ENCODE results near the gene LRRN1. TPM values are rescaled to one million over a fixed set of nuclear protein-coding genes. Genes with fewer than 3 reads are reported as not detected.

LRRN1 gene
- total and polyA plus RNA-seq, 9 of the 15 experiments (the other 6 are each of a cell fraction or from before 2014, with no cell fraction given) = 0.11 TPM; not detected in 8

- TF ChIP-seq MTA3 (IDR thresholded peaks at IDR 0.05; ENCODE audit: borderline replicate concordance) (no peak), TBP (optimal IDR thresholded peaks at IDR 0.05; ENCODE audit: low read depth, low read length) (no peak), TOE1 (IDR thresholded peaks at IDR 0.05; ENCODE audit: borderline replicate concordance) (no peak), TOE1 (CRISPR knock-in tag; IDR thresholded peaks at IDR 0.05; ENCODE audit: borderline replicate concordance, low read depth) (no peak), PTBP1 (IDR thresholded peaks at IDR 0.05; ENCODE audit: low read depth, low read length) (no peak), POLR2H (tag; IDR thresholded peaks at IDR 0.05; ENCODE audit: low read depth) (no peak), HEY1 (CRISPR knock-in tag; IDR thresholded peaks at IDR 0.05; ENCODE audit: borderline replicate concordance) (no peak), HMG20A (CRISPR knock-in tag; conservative IDR thresholded peaks at IDR 0.05) (no peak)
Observed at GRCh38 chr3:3806092-3806491, 6.9 kb downstream of the LRRN1 start (continued).

GRCh38 chr3:3806856-3807255, 7.6 kb downstream of the LRRN1 start:
- CTCF ChIA-PET (ENCODE audit: low intra/inter-chr PET ratio) = no interaction called here
- in situ Hi-C loops (cut with MboI) = loop anchor here (25.0 kb wide), 1 partner anchor 480 kb away; no protein-coding TSS in a partner anchor
- H3K4me1 ChIP-seq (replicated peaks in 1 of 2; ENCODE audit: control insufficient read depth in 2 of 2, insufficient read depth in 2 of 2, low read length in 2 of 2) = no peaks in the 10 kb centered on the region
- intact Hi-C loops (cut with micrococcal nuclease) = no loop called here
- TF ChIP-seq IRF9 (tag; IDR thresholded peaks at IDR 0.05) (no peak), ZNF445 (CRISPR knock-in tag; IDR thresholded peaks at IDR 0.05; ENCODE audit: low read depth) (no peak), TBL1XR1 (IDR thresholded peaks at IDR 0.05; ENCODE audit: low read length in 2 of 2) (no peak), BHLHE40 (IDR thresholded peaks at IDR 0.05; ENCODE audit: low read length) (no peak), WHSC1 (IDR thresholded peaks at IDR 0.05; ENCODE audit: low read length) (no peak), FOXM1 (IDR thresholded peaks at IDR 0.05; ENCODE audit: low read depth) (no peak), FOXM1 (CRISPR knock-in tag; IDR thresholded peaks at IDR 0.05; ENCODE audit: low read depth) (no peak), GATAD2B (IDR thresholded peaks at IDR 0.05; ENCODE audit: borderline replicate concordance) (no peak), ZNF280B (CRISPR knock-in tag; IDR thresholded peaks at IDR 0.05) (no peak)
- POLR2A ChIA-PET = no interaction called here
- no peak overlapping the region for H3K4me3 ChIP-seq
- no peaks in the 10 kb centered on the region for H4K20me1 ChIP-seq (replicated peaks; ENCODE audit: control insufficient read depth, insufficient read depth, low read length)
- H3K27ac ChIP-seq (ENCODE audit: extremely low read depth, low read depth, low read length) = no peak overlapping the region
- H2AFZ ChIP-seq (ENCODE audit: low read depth, low read length) = no peak overlapping the region
- FAIRE-seq (no peak), DNase-seq (ENCODE audit: extremely low read depth in 1 of 4, low spot score in 3 of 4) (no peak), ATAC-seq (no peak)
- H3K9me1 ChIP-seq (ENCODE audit: control insufficient read depth, insufficient read depth, low read length) = no peaks in the 10 kb centered on the region
- H3K9ac ChIP-seq (ENCODE audit: insufficient read depth in 1 of 2, low read depth in 2 of 2, low read length in 2 of 2) = no peak overlapping the region
- H3K4me2 ChIP-seq (ENCODE audit: insufficient read depth, low read length) = no peak overlapping the region
- BruUV-seq (replicated peaks) = no TSS peak
- no peaks in the 10 kb centered on the region for H3K27me3 ChIP-seq (ENCODE audit: control insufficient read depth in 2 of 2, insufficient read depth in 2 of 2, low read length in 2 of 2)
- no peaks in the 10 kb centered on the region for H3K36me3 ChIP-seq (ENCODE audit: control insufficient read depth, insufficient read depth, low read length)
- H3K9me3 ChIP-seq (replicated peaks; ENCODE audit: control insufficient read depth, insufficient read depth, low read depth, low read length) = no peaks in the 10 kb centered on the region
- no peaks in the 10 kb centered on the region for H3K79me2 ChIP-seq (ENCODE audit: control insufficient read depth, insufficient read depth, low read length)
- WGBS (ENCODE audit: insufficient coverage, low coverage, missing lambda C conversion rate) = 0% methylated on average over 6 of the region's 6 CpGs
